BJ (cell line): Measurements from ENCODE around the gene COL12A1. TPM values are rescaled to one million over a fixed set of nuclear protein-coding genes. Genes with fewer than 3 reads are reported as not detected.

ENCODE experiments used
- CTCF ChIA-PET: fragments of 350-600 bp; formaldehyde crosslinking; extraction: SDS; loops from one replicate; lab custom pipeline; 2021; ENCODE audit warnings: antibody characterized with exemption, inconsistent platforms; lab: Yijun Ruan, JAX
- POLR2A ChIA-PET: fragments of 300-600 bp; sonication (Branson Sonifier 250); formaldehyde crosslinking; extraction: SDS; loops from one replicate; lab custom pipeline; 2021; ENCODE audit warnings: antibody characterized with exemption; lab: Charles Lee
- DNase-seq: peaks from one replicate; pipeline ENCODE4 v3.0.0-alpha.2; 2011; ENCODE audit warnings: low read depth
- H3K27me3 ChIP-seq: 2 replicates; pipeline ENCODE4 v1.6.0; 2011; ENCODE audit warnings: low read length; ENCODE audit not compliant: control insufficient read depth, insufficient read depth
- H3K36me3 ChIP-seq: 2 replicates; pipeline ENCODE4 v1.5.1; 2011; ENCODE audit warnings: low read length; ENCODE audit not compliant: control insufficient read depth, insufficient read depth
- H3K4me3 ChIP-seq: 2 replicates; pipeline ENCODE4 v1.5.1; 2011; ENCODE audit warnings: low read depth, mild to moderate bottlenecking, control low read depth, low read length
- polyA plus RNA-seq: library from polyadenylated mRNA; depleted of rRNA; stranded (reverse); fragments of >200 nt; gene quantifications from 2 replicates; pipeline ENCODE4 v1.2.3, GENCODE V29; 2011
- TF ChIP-seq, protein P1 (sequence below): IDR thresholded peaks from 2 replicates; pipeline ENCODE4 v1.5.1; 2011; ENCODE audit warnings: low read depth, mild to moderate bottlenecking, control low read depth, inconsistent platforms, low read length, moderate library complexity; ENCODE audit not compliant: insufficient read depth

Gene COL12A1
- polyA plus RNA-seq, 1 experiment, result 1,308 TPM

DNA sequence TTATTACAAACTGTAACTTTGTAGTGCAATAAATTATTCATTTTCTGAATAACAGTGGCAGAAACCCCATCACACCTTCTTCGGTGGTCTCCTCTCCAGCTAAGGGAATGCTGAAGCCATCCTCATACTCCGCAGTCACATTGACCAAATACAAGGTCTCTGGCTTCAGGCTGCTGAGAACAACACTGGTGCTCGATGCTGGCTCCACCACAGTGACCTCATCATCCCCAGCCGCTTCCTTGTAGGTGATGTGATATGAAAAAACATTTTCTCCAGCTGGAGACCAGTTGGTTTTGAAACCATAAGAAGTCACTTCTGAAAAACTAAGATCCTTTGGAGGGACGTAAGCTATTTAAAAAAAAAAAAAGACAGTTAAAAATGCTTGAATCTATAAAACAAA, 25.0 kb downstream of the COL12A1 start:
- no peak for DNase-seq
- no peak overlapping the region for H3K4me3 ChIP-seq
- ChIA-PET CTCF (no interaction called here), POLR2A (no interaction called here)
- no peaks in the 10 kb centered on the region for H3K27me3 ChIP-seq
- TF ChIP-seq, protein P1, sequence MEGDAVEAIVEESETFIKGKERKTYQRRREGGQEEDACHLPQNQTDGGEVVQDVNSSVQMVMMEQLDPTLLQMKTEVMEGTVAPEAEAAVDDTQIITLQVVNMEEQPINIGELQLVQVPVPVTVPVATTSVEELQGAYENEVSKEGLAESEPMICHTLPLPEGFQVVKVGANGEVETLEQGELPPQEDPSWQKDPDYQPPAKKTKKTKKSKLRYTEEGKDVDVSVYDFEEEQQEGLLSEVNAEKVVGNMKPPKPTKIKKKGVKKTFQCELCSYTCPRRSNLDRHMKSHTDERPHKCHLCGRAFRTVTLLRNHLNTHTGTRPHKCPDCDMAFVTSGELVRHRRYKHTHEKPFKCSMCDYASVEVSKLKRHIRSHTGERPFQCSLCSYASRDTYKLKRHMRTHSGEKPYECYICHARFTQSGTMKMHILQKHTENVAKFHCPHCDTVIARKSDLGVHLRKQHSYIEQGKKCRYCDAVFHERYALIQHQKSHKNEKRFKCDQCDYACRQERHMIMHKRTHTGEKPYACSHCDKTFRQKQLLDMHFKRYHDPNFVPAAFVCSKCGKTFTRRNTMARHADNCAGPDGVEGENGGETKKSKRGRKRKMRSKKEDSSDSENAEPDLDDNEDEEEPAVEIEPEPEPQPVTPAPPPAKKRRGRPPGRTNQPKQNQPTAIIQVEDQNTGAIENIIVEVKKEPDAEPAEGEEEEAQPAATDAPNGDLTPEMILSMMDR, result no peak
- H3K36me3 ChIP-seq, result peaks cover 13% of the 10 kb centered on the region

DNA sequence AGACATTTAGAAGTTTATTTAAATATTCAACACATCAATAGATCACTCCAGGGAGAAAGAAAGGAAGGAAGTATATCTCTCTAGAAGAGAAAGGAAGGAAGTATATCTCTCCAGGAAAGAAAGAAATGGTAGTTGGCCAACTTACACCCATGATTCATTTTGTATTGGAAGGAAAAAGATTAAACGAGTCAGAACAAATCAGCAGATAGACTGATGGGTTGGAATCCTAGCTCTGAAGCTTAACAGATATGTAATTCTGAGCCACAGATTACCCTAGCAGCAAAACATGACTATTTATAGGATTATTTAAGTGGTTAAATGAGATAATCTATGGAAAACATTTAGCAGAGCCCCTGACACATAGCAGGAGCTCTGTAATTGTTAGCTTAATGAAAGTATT, 27.1 kb downstream of the COL12A1 start:
- DNase-seq, result no peak
- CTCF ChIA-PET, result no interaction called here
- no peak overlapping the region for H3K4me3 ChIP-seq
- H3K27me3 ChIP-seq, result no peaks in the 10 kb centered on the region
- TF ChIP-seq, protein P1, result no peak
- peaks cover 15% of the 10 kb centered on the region for H3K36me3 ChIP-seq
- POLR2A ChIA-PET, result no interaction called here

DNA sequence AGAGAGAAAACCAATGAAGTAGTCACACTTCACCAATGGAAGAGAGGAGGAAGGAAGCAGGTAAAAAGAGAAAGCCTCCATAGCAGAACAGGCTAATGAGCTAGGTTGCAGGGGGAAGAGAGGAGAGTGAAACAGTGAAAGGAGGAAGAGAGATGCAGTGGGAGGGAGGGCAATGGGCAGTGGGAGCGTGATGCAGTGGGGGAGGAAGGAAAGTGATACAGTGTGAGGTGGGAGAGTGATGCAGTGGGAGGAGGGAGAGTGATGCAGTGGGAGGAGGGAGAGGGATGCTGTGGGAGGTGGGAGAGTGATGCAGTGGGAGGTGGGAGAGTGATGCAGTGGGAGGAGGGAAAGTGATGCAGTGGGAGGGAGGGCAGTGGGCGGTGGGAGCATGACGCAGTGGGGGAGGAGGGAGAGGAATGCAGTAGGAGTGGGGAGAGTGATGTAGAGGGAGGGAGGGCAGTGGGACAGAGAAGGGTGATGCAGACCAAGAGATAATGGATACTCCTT, 29.7 kb downstream of the COL12A1 start:
- Histone ChIP-seq H3K36me3 (peaks cover 14% of the 10 kb centered on the region), H3K4me3 (no peak overlapping the region), H3K27me3 (no peaks in the 10 kb centered on the region)
- TF ChIP-seq, protein P1, result no peak
- CTCF ChIA-PET, result no interaction called here
- DNase-seq, result no peak
- POLR2A ChIA-PET, result no interaction called here

DNA sequence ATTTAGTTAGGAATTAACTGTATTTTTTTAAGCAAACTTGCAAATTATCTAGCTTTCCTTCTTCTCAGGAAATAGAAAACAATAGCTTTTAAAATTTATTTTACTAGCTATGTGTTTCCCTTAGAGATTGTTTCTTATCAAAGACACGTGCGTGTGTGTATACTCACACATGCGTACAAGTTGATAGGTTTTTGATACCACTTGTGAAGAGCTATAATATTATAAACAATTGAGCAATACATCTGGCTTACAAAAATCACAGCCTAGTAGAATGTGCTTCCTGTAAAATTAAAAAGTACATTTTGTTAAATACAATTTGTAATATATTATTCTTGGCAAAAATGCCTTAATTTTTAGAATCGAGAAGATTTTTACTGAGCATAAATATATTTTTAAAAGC, 33.9 kb downstream of the COL12A1 start:
- no peak for DNase-seq
- TF ChIP-seq, protein P1, result no peak
- H3K4me3 ChIP-seq, result no peak overlapping the region
- CTCF ChIA-PET, result no interaction called here
- peaks cover 8% of the 10 kb centered on the region for H3K36me3 ChIP-seq
- H3K27me3 ChIP-seq, result no peaks in the 10 kb centered on the region
- POLR2A ChIA-PET, result no interaction called here

DNA sequence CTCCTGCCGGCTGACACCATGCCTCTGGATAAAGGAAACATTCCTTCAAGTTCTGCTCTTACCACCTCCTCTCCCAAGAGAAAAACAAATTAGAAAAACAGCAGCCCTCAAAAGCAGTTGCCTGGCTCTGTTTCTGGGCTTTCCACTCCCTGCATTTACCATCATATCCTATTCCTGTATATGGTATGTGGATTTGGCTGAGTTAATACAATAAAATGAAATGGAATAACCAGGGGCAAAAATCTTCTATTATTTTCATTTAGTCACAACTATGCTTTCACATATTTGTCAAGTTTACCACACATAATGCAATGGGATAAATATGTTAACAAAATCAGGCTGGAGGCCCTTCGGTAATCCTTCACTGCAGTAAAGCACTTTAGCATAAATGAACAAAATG, 34.3 kb downstream of the COL12A1 start:
- H3K4me3 ChIP-seq, result no peak overlapping the region
- peaks cover 8% of the 10 kb centered on the region for H3K36me3 ChIP-seq
- TF ChIP-seq, protein P1, result no peak
- CTCF ChIA-PET, result no interaction called here
- DNase-seq, result no peak
- no peaks in the 10 kb centered on the region for H3K27me3 ChIP-seq
- POLR2A ChIA-PET, result no interaction called here
